Measurements from ENCODE around the gene ARRDC2. TPM values are rescaled to one million over a fixed set of nuclear protein-coding genes. Genes with fewer than 3 reads are reported as not detected.
A peak's percentile ranks its signal among the peaks of the same experiment; 100 is the strongest.

Gene ARRDC2
- total and polyA plus RNA-seq, 9 of the 15 experiments (the other 6 are each of a cell fraction or from before 2014, with no cell fraction given), result 1.9 to 27.4 (median 15.2) TPM

GRCh38 chr19:17985037-17985818 lies 22.7 kb upstream of the ARRDC2 start (continued):
- TF ChIP-seq HSF4 (CRISPR knock-in tag; IDR thresholded peaks at IDR 0.05; ENCODE audit: borderline replicate concordance), result no peak
- TF ChIP-seq GABPA (tag; conservative IDR thresholded peaks at IDR 0.05; ENCODE audit: low read depth), result no peak
- TF ChIP-seq ZFPM2 (CRISPR knock-in tag; IDR thresholded peaks at IDR 0.05), result no peak
- TF ChIP-seq POLR2G (IDR thresholded peaks at IDR 0.05; ENCODE audit: low read depth, low read length), result peak; percentile 60
- TF ChIP-seq, protein P1, sequence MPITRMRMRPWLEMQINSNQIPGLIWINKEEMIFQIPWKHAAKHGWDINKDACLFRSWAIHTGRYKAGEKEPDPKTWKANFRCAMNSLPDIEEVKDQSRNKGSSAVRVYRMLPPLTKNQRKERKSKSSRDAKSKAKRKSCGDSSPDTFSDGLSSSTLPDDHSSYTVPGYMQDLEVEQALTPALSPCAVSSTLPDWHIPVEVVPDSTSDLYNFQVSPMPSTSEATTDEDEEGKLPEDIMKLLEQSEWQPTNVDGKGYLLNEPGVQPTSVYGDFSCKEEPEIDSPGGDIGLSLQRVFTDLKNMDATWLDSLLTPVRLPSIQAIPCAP (CRISPR knock-in tag; IDR thresholded peaks at IDR 0.05; ENCODE audit: borderline replicate concordance), result no peak
- TF ChIP-seq GATAD2B (IDR thresholded peaks at IDR 0.05; ENCODE audit: borderline replicate concordance), result no peak
- no peak for TF ChIP-seq ILK (tag; IDR thresholded peaks at IDR 0.05; ENCODE audit: borderline replicate concordance, low read depth)
- TF ChIP-seq CXXC5 (CRISPR knock-in tag; IDR thresholded peaks at IDR 0.05), result no peak
- no peak for TF ChIP-seq ZNF318 (IDR thresholded peaks at IDR 0.05; ENCODE audit: borderline replicate concordance in 1 of 2, low read depth in 1 of 2)
- TF ChIP-seq, protein P2, sequence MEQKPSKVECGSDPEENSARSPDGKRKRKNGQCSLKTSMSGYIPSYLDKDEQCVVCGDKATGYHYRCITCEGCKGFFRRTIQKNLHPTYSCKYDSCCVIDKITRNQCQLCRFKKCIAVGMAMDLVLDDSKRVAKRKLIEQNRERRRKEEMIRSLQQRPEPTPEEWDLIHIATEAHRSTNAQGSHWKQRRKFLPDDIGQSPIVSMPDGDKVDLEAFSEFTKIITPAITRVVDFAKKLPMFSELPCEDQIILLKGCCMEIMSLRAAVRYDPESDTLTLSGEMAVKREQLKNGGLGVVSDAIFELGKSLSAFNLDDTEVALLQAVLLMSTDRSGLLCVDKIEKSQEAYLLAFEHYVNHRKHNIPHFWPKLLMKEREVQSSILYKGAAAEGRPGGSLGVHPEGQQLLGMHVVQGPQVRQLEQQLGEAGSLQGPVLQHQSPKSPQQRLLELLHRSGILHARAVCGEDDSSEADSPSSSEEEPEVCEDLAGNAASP (IDR thresholded peaks at IDR 0.05), result no peak
- TF ChIP-seq, protein P3, sequence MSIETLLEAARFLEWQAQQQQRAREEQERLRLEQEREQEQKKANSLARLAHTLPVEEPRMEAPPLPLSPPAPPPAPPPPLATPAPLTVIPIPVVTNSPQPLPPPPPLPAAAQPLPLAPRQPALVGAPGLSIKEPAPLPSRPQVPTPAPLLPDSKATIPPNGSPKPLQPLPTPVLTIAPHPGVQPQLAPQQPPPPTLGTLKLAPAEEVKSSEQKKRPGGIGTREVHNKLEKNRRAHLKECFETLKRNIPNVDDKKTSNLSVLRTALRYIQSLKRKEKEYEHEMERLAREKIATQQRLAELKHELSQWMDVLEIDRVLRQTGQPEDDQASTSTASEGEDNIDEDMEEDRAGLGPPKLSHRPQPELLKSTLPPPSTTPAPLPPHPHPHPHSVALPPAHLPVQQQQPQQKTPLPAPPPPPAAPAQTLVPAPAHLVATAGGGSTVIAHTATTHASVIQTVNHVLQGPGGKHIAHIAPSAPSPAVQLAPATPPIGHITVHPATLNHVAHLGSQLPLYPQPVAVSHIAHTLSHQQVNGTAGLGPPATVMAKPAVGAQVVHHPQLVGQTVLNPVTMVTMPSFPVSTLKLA (conservative IDR thresholded peaks at IDR 0.05), result peak in 1 of 2 experiments; percentile 25; a peak in 1 of 4 replicates
- no peak for TF ChIP-seq CHD1 (IDR thresholded peaks at IDR 0.05; ENCODE audit: low read length)
